Esophagus muscularis mucosa (tissue), 4 donors: ENCODE results near the gene RCN1.

Experiments
- EP300 ChIP-seq: sonication (generic); formaldehyde crosslinking; IDR thresholded peaks from one replicate; pipeline ENCODE4 v1.6.1; 2017; ENCODE audit warnings: antibody characterized with exemption
- POLR2A ChIP-seq: fragments of 450-650 bp; IDR thresholded peaks from one replicate; pipeline ENCODE4 v1.6.1; 2017; ENCODE audit warnings: antibody characterized with exemption, moderate library complexity, mild to moderate bottlenecking, low read depth
- TF ChIP-seq, protein P1 (sequence below), 3 experiments: fragments of 200-600 bp in 2 of 3; fragments of 450-650 bp in 1 of 3; sonication (generic) in 2 of 3; IDR thresholded peaks; one replicate each; pipeline ENCODE4 v1.5.1; 2017 to 2019; ENCODE audit warnings: antibody characterized with exemption in 3 of 3, mild to moderate bottlenecking in 2 of 3, moderate library complexity in 1 of 3

DNA sequence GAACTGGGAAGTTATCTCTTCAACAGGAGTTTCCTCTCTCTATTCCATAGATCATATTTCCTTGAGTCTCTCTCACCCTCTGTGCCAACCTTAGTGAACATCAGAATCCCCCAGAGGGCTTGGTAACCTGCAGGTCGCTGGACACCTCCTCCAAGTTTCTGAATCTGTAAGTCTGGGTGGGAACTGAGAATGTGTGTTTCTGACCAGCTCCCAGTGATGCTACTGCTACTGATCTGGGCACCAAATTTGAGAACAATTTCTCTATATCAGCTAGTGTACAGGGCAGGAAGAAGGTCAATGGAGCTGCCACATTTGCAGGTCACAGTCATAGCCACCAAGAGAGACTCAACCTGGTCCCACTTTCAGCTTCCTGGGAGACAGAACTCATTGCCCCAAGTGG lies 62.9 kb downstream of the RCN1 start:
- TF ChIP-seq, protein P1, sequence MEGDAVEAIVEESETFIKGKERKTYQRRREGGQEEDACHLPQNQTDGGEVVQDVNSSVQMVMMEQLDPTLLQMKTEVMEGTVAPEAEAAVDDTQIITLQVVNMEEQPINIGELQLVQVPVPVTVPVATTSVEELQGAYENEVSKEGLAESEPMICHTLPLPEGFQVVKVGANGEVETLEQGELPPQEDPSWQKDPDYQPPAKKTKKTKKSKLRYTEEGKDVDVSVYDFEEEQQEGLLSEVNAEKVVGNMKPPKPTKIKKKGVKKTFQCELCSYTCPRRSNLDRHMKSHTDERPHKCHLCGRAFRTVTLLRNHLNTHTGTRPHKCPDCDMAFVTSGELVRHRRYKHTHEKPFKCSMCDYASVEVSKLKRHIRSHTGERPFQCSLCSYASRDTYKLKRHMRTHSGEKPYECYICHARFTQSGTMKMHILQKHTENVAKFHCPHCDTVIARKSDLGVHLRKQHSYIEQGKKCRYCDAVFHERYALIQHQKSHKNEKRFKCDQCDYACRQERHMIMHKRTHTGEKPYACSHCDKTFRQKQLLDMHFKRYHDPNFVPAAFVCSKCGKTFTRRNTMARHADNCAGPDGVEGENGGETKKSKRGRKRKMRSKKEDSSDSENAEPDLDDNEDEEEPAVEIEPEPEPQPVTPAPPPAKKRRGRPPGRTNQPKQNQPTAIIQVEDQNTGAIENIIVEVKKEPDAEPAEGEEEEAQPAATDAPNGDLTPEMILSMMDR (IDR thresholded peaks at IDR 0.05), result no peak
- TF ChIP-seq POLR2A (no peak), EP300 (no peak)
